Omental fat pad (tissue), 4 donors: Measurements from ENCODE around the gene HOXA1. TPM values are rescaled to one million over a fixed set of nuclear protein-coding genes. Genes with fewer than 3 reads are reported as not detected.

Source experiments
- ATAC-seq: fragments of 150-250 bp; one replicate; pipeline ENCODE4 v1.9.1; 2016; ENCODE audit warnings: mild to moderate bottlenecking, moderate library complexity; ENCODE audit not compliant: low FRiP score
- DNase-seq: peaks from one replicate; pipeline ENCODE4 v3.0.0-alpha.2; 2019; ENCODE audit warnings: low spot score
- total RNA-seq, 4 donors: library from RNA; depleted of rRNA; stranded (reverse); fragments of >200 nt; gene quantifications; one replicate each; pipeline ENCODE4 v1.1.0, GENCODE V29; 2016
- TF ChIP-seq, protein P1 (sequence below), 3 donors: fragments of 450-650 bp; IDR thresholded peaks; one replicate each; pipeline ENCODE4 v1.5.1; 2016 to 2017; ENCODE audit warnings: antibody characterized with exemption in 3 of 3, mild to moderate bottlenecking in 3 of 3, moderate library complexity in 2 of 3

Gene HOXA1
- total RNA-seq, 4 donors from 2014 or later = 0.56 to 0.84 (median 0.77) TPM

DNA sequence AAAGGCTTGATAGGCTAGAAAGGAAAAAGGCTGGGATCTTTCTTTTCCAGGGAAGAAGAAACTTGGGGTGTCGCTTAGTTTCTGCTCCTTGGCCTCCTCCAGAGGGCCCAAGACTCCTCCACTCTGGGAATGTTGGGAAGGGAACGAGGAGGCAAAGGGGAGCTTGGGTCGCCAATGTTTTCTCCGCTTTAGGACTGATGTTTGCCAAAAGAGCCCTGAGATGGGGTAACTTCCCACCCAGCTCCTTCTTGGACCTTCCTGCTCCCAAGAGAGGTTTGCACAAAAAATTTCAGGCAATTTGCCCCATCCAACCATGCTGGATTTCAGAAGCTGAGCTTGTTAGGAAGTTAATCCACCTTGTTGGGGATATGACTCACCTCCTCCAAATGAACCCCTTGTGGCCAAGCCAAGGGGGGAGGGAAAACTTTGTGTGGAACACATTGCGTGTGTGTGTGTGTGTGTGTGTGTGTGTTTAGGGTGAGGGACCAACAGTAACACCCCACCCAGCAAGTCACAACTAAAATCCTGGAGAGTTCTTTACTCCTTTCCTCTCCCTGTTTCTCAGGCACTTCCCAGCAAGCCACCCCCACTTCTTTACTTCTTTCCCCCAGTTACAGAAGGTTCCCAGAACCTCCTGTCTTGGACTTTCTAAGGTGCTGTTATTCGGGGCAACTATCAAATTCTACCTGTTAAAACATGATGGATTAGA, 15.4 kb upstream of the HOXA1 start:
- DNase-seq (no peak), ATAC-seq (peak; percentile 41)
- TF ChIP-seq, protein P1, sequence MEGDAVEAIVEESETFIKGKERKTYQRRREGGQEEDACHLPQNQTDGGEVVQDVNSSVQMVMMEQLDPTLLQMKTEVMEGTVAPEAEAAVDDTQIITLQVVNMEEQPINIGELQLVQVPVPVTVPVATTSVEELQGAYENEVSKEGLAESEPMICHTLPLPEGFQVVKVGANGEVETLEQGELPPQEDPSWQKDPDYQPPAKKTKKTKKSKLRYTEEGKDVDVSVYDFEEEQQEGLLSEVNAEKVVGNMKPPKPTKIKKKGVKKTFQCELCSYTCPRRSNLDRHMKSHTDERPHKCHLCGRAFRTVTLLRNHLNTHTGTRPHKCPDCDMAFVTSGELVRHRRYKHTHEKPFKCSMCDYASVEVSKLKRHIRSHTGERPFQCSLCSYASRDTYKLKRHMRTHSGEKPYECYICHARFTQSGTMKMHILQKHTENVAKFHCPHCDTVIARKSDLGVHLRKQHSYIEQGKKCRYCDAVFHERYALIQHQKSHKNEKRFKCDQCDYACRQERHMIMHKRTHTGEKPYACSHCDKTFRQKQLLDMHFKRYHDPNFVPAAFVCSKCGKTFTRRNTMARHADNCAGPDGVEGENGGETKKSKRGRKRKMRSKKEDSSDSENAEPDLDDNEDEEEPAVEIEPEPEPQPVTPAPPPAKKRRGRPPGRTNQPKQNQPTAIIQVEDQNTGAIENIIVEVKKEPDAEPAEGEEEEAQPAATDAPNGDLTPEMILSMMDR (IDR thresholded peaks at IDR 0.05) = no peak

DNA sequence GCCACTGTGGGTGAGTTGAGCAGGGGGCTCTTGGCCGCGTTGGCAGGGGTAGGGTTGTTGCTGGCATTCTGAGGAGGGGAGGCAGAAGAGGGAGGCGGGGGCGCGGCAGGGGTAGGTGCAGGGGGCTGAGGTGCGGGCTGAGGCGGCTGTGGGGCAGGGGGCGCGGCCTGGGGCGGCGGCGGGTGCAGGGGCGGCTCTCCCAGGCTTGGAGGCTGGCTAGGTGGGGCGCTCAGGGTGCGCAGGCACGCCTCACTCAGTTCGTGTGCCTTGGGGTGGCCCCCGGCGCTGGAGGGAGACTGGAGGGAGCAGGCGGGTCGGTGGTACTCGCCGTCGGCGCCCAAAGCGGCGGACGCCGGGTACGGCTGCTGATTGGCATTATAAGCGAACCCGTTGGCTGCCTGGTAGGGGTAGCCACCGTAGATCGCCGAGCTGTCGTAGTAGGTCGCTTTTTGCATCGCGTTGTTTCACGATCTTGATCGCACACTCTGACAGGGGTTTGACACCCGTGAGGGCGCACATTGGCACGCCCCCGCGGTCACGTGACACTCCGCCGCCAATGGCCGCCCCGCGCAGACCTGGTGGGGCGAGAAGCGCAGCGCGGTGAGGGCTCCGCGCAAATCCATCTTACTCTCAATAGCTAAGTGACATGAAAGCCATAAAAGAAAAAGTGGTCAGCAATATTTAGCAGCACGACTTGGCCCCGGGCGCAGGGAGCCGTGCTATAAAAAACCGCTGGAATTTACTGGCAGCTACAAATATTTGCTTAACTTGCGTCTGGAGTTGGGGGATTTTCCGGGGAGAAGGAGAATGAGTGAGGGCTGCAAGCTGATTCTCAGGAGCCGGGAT, 14.6 kb upstream of the HOXA1 start:
- TF ChIP-seq, protein P1 (IDR thresholded peaks at IDR 0.05) = no peak
- DNase-seq = no peak
- no peak for ATAC-seq

DNA sequence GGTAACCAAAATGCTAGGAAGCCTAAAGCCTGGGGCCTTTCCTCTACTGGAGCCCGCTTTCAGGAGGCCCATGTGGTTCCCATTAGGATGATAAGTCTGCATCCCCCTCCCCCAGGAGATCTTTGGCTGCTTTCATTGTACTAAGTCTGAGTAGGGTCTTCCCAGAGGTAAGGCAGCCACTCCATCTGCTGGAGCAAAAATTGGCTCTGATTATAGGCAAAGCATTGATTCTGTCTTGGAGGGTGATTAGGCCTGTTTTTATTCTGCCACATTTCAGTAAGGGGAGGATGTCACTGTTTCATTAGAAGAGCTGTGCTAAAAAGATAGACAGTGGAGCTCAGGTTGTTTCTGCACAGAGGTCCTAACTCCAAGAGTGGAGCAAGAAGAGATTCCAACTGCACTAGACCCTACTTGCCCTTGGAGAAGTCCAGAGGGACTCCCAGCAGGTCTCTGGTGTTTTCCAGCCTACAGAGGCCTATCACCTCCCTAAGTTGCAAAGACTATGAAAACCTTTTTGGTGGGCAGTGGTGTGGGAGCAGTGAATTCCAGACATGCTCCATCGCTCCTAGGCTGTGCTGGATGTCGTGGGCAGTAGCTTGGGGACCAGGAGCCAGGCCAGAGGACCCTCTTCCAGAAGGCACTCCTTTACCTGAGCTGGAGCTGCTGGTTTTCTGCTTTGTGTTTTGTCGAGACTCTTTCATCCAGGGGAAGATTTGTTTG, 13.8 kb upstream of the HOXA1 start:
- TF ChIP-seq, protein P1 (IDR thresholded peaks at IDR 0.05) = no peak
- ATAC-seq (no peak), DNase-seq (no peak)

DNA sequence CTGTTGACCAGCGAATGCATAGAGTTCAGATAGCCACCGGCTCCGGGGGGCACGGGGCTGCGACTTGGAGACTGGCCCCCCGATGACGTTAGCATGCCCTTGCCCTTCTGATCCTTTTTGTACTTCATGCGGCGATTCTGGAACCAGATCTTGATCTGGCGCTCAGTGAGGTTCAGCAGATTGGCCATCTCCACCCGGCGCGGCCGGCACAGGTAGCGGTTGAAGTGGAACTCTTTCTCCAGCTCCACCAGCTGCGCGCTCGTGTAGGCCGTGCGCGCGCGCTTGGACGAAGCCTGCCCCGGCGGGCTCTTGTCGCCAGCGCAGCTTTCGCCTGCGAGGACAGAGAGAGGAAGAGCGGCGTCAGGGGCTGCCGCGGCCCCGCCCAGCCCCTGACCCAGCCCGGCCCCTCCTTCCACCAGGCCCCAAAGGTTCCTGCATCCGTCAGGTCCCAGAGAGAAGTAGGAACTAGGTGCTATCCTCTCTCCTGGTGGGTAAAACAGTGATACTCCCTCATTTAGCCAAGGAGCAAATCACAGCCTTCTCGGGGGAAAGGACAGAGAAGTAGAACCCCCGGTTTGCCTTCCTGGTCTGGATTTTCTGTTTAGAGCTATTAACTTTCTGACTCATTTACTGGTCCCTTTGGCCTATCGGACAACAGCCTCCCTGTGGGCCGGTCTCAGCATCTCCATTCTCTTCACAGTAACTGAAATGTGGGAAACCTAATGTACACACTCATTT, 12.8 kb upstream of the HOXA1 start:
- ATAC-seq (peak; percentile 34), DNase-seq (no peak)
- TF ChIP-seq, protein P1 (IDR thresholded peaks at IDR 0.05) = no peak

DNA sequence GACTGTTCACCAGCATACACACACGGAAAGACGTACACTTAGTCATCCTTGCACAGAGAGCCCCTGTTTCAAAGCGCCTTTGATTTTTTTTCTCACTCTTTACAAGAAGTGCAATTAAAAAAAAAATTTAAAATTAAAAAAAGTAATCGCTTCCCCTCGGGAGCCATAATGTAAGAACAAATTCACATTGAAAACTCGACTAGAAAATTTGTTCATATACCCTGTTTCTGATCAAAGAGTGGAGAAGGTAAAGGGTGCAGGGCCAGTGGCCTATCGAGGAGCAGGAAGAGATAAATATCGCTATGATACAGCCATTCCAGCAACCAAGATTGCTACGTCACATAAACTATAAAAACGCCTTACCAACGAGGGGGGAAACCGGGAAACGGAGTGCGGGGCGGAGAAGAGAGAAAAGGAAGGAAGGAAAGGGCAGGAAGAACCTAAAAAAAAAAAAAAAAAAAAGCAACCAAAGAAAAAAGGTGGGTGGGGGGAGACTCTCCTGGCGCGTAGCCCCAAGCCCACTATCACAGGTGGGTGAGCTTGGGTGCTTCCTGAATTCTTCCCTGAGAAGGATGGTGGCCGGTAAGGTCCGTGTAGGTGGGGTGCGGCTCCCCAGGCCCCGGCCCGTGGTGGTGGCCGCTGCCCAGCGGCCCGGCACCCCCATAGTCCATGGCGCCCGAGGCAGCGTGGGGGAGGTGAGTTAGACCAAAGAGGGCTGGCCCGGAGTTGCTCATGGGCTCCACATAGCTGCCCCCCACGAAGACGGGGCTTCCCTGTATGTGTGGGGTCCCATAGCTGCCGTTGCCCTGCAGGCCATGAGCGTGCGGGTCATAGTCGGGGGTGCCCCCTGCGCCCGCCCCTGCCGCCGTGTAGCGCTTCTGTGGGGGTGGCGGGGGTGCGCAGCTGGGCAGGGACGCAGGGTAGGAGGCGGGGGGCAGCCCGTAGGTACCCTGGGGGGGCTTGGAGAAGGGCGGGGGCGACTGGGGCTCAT, 11.9 kb upstream of the HOXA1 start:
- ATAC-seq (no peak), DNase-seq (no peak)
- TF ChIP-seq, protein P1 (IDR thresholded peaks at IDR 0.05) = no peak

DNA sequence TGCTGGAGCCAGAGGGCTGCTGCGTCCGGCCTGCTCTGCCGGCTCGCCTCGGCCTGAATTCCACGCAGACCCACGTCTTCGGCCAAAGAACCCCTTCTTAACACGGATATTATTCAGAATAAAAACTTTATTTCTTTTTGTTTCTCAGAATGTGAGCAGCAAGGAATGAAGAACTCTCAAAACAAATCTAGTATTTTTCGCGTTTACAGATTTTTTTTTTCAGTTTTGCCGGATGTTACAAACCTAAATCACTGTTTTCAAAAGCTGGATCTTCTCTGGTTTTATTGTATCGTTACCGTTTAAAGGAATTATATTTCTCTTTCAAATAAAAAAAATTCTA, 11.1 kb upstream of the HOXA1 start:
- DNase-seq = no peak
- ATAC-seq = no peak
- TF ChIP-seq, protein P1 (IDR thresholded peaks at IDR 0.05) = no peak
